Activated CD4-positive, alpha-beta T cell treated with anti-CD3 and anti-CD28 coated beads, Interleukin-10, Interleukin-2, amounts not matched to agents 100 ng/mL and 50 ng/mL, durations not matched to agents 16 hours and 8 hours (primary cell): Measurements from ENCODE around the gene DENND10.
"Not testable (repeated sequence)": the region's sequence is repeated elsewhere in the genome, so short reads cannot be mapped to it uniquely, and the experiment has no call there.

Experiments used
- DNase-seq: peaks from one replicate; pipeline ENCODE4 v3.0.0-alpha.2; 2020

DENND10 gene

DNA sequence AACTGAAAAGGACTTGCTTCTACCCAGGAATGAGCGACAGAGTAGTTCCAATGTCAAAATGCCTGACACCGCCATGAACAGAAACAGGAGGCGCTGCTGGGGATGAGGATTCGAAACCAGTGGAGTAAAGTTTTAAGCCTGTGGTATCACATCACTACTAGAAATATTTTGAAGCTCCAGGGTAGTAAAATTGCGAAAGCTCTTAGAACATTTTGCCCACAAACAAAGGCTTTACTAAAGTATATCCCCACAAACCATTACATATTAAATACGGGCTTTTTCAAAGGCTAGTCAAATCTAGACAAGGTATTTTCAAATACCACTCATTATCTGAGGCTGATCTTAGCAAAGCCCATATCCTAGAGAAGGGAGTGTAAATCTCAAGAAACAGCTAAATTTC, 72.3 kb downstream of the DENND10 start:
- DNase-seq: peak; percentile 82

- peak; percentile 78 for DNase-seq
Observed at GRCh38 chr10:119177708-119178371, 73.9 kb downstream of the DENND10 start.

DNA sequence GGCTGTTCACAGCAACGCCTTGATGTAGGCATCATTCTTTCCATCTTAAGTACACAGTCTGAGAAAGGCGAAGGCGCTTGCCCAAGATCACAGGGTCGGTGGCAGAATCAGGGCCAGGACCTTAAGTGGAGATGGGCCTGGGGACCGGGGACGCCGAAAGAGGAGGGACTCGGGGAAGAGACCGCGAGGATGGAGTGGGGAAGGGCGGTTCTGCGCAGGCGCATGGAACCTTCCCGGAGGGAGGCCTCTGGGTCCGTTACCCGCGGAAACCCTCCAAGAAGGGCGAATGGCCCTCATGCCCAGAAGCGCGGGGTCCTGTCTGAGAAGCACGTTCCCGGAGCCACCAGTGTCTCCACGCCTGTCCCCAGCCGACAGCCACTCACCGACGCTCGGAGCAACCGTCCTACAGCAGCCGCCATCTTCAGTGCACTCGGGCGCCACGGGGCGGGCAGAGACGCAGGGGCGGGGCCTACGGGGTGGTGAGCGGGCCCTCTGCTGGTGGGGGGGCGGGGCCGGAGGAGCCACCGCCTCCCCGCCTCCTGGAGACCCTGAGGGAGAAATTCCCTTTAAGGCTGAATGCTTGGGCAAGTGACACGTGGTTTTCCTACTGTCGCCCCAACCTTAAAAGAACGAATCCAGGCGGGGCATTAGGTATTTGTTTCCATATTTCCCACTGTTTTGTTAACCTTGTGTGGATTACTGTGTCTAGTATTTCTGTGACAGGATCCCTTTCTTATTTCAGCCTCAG, 74.6 kb downstream of the DENND10 start, which contains the start of gene PRDX3:
Gene PRDX3, minus strand, starts transcription at position 441 of the 748 bp plus-strand sequence. Its CDS starts 22 bp downstream, at position 419.
- peak; percentile 95 for DNase-seq

GRCh38 chr10:119180850-119181400, 77.0 kb downstream of the DENND10 start:
- DNase-seq: not testable (repeated sequence)

DNA sequence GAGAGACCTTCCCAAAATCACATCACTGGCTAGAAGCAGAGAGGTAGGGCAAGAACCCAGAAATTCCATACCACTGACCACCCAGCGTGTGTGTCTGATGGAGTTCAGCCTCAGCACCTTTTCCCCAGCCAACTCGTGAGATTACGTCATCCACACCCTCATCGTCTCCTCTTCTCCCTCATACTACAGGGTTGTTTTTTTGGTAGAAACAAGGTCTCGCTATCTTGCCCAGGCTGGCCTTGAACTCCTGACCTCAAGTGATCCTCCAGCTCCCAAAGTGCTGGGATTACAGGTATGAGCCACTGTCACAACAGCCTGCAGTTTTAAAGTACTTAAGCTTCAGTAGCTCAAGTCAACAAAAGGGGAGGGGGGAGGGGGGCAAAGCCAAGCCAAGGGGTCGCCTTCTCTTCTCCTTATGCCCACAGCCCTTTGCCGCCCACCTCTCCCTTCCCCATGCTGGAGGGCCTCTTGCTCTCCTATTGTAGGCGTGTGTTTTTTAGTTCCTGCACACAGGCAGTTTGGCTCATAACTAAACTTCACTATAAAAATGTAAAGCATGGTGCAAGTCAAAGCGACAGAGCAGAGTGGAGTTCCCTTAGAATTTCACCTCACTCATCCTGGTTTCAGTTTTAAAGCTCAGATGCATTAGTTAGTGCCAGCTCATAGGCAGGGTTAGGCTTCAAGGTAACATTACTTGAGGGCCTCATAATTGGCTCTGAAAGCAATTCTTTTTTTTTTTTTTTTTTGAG, 79.9 kb downstream of the DENND10 start:
- DNase-seq: peak; percentile 73
